Suppressor macrophage treated with lipopolysaccharide for 4 hours (primary cell): ENCODE data around the gene CLSTN2.

Experiments used
- DNase-seq: peaks from one replicate; pipeline ENCODE4 v3.0.0-alpha.2; 2020

The CLSTN2 gene

DNA sequence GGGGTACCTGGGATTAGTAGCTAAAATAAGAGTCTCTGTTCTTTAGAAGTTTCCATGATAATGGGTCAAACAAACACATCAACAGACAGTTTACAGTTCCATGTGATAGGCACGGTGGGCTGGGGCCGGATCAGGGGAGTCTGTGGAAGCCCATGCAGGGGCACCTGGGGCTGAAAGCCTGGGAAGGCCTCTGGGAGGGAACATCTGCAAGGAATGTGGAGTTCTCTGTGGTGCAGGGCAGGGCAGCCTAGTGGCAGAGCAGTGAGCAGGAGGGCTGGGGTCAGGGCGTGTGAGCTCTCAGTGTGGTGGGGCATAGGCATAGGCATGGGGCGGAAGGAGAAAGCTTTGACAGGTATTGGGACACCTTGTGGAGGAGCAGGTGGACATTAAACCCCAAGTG, 535.2 kb downstream of the CLSTN2 start:
- no peak for DNase-seq

DNA sequence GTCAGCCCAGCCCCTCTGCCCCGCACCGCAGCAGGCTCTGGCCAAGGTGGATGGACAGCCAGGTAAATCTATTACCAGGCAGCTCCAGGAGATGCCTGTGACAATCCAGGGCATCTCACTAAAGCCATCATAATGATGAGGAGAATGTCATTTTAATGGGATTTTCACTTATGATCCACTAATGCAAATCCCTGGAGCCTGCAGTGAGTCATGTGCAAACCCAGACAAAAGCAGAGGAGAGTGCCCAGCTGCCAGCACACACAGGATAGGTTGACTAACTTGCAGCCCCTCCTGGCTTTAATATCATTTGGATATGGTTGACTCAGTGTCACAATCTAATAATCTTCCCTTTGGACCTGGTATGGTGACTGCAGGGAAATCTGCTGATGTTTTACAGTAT, 536.0 kb downstream of the CLSTN2 start:
- DNase-seq = no peak

GRCh38 chr3:140472306-140473020, 537.5 kb downstream of the CLSTN2 start:
- DNase-seq = no peak

DNA sequence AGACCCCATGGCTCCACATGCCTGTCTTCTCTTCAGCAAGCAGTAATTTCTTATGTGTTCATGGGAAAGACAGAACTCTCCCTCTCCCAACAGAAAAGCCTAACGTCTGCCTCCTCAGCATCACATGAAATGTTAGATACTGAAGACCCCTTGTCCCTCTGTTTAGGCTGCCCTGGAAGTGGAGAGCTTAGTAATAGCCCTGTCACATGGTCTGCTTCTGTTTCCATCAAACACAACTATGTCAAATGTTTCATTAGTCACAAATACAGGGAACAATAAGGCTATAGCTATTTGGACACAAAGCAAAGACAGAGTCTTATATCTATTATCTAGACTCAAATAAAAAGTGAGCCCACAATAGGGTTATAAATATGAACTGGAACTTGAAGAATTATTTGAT, 552.6 kb downstream of the CLSTN2 start:
- no peak for DNase-seq

DNA sequence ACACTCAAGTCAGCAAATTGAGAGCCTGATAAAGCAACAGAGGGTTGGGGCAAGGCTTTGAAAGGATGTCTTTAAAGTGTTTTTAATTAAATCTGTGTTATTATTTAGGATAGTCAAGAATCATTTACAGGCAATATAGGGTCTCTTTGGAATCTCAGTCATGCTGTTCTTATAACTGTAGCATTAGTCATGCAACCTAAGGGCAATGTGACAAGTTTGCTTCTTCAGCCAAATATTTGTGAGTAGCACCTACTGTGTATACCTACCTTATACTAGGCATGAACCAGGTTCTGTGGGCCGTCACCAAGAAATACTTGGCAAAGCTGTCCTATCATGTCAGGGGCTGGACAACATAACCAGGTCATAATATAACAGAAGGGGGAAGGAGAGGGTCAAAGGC, 558.3 kb downstream of the CLSTN2 start:
- DNase-seq = no peak

DNA sequence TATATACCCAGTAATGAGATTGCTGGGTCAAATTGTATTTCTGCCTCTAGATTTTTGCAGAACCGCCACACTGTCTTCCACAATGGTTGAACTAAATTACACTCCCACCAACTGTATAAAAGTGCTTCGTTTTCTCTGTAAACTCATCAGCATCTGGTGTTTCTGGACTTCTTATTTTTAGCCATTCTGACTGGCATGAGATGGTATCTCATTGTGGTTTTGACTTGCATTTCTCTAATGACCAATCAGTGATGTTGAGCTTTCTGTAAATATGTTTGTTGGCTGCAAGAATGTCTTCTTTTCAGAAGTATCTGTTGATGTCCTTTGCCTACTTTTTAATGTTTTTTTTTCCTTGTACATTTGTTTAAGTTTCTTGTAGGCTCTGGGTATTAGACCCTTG, 560.0 kb downstream of the CLSTN2 start:
- DNase-seq = no peak

DNA sequence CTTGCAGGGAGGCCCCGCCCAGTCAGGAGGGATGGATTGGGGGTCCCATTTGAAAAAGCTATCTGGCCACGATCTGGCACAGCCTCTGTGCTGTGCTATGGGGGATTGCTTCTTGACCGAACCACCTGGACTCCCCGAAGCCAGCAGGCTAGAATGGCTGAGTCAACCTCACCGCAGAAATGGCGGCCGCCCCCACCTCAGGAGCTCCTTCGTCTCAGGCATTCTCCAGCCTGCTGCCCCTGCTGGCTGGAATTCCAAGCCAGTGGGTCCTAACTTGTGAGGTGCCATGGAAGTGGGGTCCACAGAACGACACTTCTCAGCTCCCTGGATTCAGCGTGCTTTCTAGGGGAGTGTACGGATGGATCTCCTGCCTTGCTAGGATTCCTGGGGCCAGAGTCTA, 562.3 kb downstream of the CLSTN2 start:
- no peak for DNase-seq

- no peak for DNase-seq
Measured at GRCh38 chr3:140499114-140499757, 564.3 kb downstream of the CLSTN2 start.

- DNase-seq = no peak
Measured at GRCh38 chr3:140500473-140500872, 565.5 kb downstream of the CLSTN2 start.

DNA sequence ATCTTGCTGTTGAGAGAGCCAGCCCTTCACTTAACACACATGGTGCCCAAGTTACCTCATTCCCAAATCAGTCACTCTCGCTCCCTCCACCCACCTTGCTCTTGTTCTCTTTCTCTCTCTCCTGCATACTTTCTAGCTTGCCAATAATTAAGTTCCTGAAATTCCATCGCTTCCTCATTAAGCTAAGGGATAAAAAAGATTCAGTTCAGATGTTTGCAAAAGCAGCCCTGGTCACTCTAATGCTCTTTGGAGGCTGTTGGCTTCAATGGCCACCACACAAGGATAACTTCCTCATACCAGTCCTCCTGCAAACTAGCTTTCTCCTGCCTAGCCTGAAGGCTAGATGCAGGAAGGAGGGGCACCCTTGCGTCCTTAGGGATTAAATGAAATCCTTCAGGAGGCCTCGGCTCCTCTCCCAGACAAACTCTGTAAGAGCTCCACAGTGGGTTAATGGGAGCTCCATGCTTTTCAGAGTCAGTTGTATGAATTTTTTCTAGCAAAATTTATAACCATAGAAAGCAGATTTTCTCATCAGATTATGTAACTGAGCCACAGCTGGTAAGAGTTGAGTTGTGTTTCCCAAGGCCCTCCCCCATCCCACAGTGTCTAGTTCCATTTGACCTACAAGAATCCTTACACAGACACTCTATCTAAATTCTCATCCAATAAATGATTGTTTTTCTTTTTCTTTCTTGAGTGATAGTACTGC, 566.2 kb downstream of the CLSTN2 start:
- no peak for DNase-seq

DNA sequence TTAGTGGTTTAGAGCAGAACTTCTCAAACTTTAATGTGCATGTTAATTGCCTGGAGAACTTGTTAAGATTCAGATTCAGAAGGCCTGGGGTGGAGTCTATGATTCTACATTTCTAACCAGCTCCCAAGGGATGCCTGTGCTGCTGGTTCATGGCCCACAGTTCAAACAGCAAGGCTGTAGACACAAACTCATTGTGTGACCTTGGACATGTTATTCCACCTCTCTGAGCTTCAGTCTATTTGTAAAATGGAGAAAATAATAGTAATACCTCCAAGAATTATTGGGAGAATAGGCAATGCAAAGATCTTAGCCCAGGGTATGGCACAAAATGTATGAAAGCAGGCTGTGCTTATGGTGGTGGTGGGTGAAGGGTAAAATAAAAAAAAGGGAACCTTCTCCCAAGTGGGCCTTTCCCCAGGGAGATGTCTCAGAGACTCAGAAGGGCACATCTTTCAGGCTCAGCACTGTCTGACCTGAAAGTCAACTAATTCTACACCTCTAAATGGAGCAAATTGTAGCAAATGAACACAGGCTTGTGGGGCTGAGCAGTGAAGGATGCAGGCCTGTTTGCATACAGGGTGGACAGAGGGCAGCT, 566.9 kb downstream of the CLSTN2 start:
- DNase-seq = no peak

DNA sequence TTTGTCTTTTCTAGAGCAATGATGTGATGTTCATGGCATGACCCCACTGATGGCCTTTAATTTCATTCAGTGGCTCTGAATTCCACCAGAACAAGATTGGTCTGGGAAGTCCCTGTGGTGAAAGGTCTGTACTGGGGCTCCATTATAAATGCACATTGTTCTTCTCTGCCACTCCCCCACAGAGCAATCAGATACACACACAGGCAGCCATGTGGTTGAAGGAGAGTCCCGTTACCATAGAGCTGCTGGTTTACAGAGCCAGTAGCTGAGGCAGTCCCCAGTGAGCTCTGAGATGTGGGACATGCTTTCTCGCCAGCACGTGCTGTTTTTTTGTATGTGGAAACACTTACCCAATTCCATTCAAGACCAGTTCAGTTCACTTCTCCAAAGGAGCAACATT, 570.2 kb downstream of the CLSTN2 start:
- no peak for DNase-seq

DNA sequence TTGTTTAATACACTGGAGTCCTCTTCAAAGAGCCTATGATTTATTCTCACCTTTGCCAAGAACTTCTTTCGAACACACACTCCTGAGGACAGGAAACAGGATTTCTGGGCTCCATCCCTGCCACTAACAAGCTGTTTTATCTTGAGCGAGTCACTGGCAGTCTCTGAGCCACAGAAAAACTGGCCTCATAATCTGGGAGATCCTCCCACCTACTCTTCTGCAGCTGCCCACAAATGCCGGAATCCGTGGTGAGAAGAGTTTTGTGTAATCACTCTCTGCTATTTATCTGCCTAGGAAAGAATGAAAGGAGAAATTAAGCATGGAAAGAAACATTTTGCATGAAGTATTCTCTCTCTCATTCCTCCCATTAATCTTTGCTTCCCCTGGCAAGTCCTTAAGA, 570.9 kb downstream of the CLSTN2 start:
- no peak for DNase-seq

DNA sequence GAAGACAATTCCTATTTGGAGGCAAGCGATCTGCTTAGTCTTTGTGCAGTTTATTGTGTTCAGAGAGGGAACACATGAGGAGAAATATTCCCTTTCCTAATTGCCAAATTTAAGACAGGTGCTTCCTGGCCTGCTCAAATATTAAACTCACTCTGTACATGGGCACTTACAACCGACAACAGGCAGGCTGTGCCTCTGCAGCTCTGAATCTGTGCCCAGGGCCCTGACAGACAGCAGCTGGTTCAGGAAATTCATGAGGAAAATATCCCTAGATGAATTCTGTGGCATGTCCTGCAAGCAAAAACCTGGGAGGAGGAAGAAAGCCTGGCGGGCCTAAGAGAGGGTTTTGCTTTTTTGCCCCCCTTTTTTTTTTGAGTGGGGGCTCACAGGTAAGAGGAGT, 573.6 kb downstream of the CLSTN2 start:
- DNase-seq = no peak

GRCh38 chr3:140509534-140509933, 574.5 kb downstream of the CLSTN2 start:
- DNase-seq = no peak

DNA sequence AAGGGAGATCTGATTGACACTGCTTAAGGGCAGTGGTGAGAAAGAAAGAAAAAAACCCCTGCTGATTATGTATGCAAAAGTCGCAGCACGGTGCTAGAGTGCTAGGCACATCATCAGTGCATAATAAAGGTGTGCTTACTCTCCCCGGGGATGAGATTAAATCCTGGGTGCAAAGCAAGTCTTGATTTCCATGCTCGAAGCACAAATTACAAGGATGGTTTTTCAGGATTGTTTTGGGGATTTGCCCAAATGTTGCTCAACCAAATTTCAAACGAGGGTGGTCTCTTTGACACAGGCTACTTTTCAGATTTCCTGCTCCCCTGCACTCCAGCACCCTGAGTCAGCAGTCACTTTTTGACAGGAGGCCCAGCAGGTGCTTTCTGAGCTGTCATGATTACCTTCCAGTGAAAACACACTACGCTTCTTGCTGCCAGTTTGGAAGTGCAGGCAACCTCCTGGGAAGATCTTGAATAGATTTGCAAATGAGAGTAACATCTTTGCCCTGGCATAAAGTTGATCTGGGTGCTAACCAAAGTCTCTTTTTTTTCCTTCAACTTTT, 575.4 kb downstream of the CLSTN2 start:
- DNase-seq = no peak

DNA sequence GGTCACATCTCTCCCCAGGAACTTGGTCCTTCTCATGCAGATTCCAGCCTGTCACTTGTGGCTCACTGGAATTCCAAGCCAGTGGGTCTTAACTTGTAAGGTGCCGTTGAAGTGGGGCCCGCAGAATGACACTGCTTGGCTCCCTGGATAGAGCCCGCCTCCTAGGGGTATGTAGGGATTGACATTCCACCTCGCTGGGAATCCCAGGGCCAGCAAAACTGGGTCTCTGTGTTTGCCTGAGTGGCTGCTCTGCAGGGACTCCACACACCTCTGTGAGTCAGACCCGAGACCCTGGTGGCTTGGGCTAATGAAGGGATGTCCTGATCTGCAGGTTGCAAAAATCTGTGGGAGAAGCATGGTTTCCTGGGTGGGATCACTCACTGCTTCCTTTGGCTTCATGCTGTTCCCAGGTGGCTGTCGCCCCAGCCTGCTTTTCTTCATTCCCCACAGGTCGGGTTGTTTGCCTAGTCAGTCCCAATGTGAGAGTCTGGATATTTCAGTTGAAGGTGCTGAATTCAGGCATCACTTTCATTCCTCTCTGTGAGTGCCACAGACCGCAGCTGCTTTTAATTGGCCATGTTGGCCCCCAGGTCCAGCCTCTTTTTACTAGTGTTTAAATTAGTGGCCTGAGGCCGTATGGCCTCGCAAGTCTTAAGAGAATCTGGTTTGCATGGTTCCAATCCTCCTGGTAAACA, 586.9 kb downstream of the CLSTN2 start:
- DNase-seq = no peak

GRCh38 chr3:140522653-140523380, 587.8 kb downstream of the CLSTN2 start:
- DNase-seq = no peak

- DNase-seq = no peak
Measured at GRCh38 chr3:140523600-140523999, 588.6 kb downstream of the CLSTN2 start.

GRCh38 chr3:140527156-140527555, 592.2 kb downstream of the CLSTN2 start:
- no peak for DNase-seq

DNA sequence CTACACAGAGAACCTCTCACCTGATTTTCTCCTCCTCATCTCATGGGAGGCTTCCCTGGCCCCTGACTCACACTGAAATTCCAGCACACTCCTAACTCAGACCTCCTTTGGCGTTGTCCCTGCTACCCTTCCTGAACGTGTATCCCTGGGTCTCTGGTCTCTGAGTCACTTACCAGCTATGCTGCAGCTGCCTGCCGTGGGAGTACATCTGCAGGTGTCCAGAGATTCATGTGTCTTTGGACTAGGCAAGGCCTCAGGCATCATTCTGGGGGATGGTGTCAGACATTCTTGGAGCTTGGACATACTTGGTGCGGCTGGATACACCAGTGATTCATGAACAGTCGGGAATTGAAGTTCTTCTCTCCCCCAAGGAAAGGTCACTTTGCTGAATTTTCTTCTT, 594.1 kb downstream of the CLSTN2 start:
- DNase-seq = no peak

DNA sequence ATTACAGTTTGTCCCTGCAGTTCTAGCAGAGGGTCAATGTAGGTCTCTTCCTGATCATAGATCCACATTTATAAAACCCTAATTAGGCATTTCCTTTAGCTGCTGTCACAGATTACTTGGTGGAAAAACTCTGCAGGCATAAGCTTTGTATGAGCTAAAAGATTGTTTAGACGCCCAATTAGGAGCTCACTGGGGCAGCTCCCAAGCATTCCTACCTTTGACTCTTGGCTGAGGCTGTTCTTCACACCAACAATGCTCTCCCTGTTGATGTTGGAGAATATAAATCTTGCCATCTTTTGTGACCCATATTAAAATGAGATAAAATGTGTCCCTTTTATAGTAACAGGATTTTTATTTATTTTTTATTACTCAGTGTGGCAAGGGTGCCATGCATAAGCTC, 594.6 kb downstream of the CLSTN2 start:
- DNase-seq = no peak
